NCI-H345 treated with DMSO at 0.1 percent for 48 hours (cell line): ENCODE results near the gene CLEC18B.
"Not testable (repeated sequence)": the region's sequence is repeated elsewhere in the genome, so short reads cannot be mapped to it uniquely, and the experiment has no call there.

ENCODE experiments used
- DNase-seq: peaks from one replicate; lab custom pipeline; 2025; ENCODE audit not compliant: unreplicated experiment; lab: John Stamatoyannopoulos, UW

The CLEC18B gene

GRCh38 chr16:74446866-74447265 lies 25.6 kb upstream of the CLEC18B start:
- no peak for DNase-seq

GRCh38 chr16:74443624-74444346 lies 22.5 kb upstream of the CLEC18B start:
- not testable (repeated sequence) for DNase-seq

- DNase-seq = no peak
Observed at GRCh38 chr16:74439685-74440084, 18.4 kb upstream of the CLEC18B start.

- no peak for DNase-seq
Observed at GRCh38 chr16:74438492-74438979, 17.3 kb upstream of the CLEC18B start.

GRCh38 chr16:74431516-74431915 lies 10.2 kb upstream of the CLEC18B start:
- DNase-seq = no peak

GRCh38 chr16:74430036-74430712 lies 8.9 kb upstream of the CLEC18B start:
- DNase-seq = not testable (repeated sequence)

- DNase-seq = not testable (repeated sequence)
Observed at GRCh38 chr16:74428493-74428892, 7.2 kb upstream of the CLEC18B start.

- not testable (repeated sequence) for DNase-seq
Observed at GRCh38 chr16:74425751-74426150, 4.5 kb upstream of the CLEC18B start.

GRCh38 chr16:74423721-74424120 lies 2.4 kb upstream of the CLEC18B start:
- not testable (repeated sequence) for DNase-seq

GRCh38 chr16:74422086-74422485 lies 808 bp upstream of the CLEC18B start:
- DNase-seq = not testable (repeated sequence)

GRCh38 chr16:74421482-74421785 lies 156 bp upstream of the CLEC18B start:
- DNase-seq = not testable (repeated sequence)

GRCh38 chr16:74419811-74420210 lies 1.5 kb downstream of the CLEC18B start:
- DNase-seq = not testable (repeated sequence)

- not testable (repeated sequence) for DNase-seq
Observed at GRCh38 chr16:74417897-74418296, 3.4 kb downstream of the CLEC18B start.

- DNase-seq = not testable (repeated sequence)
Observed at GRCh38 chr16:74413920-74414319, 7.4 kb downstream of the CLEC18B start.

GRCh38 chr16:74413485-74413884 lies 7.8 kb downstream of the CLEC18B start:
- not testable (repeated sequence) for DNase-seq

- DNase-seq = not testable (repeated sequence)
Observed at GRCh38 chr16:74412775-74413390, 8.4 kb downstream of the CLEC18B start.

- DNase-seq = not testable (repeated sequence)
Observed at GRCh38 chr16:74412138-74412774, 9.0 kb downstream of the CLEC18B start.

GRCh38 chr16:74410981-74411380 lies 10.3 kb downstream of the CLEC18B start:
- DNase-seq = not testable (repeated sequence)

- not testable (repeated sequence) for DNase-seq
Observed at GRCh38 chr16:74410057-74410957, 11.0 kb downstream of the CLEC18B start.
